Measurements from ENCODE around the gene SGPP2. TPM values are rescaled to one million over a fixed set of nuclear protein-coding genes. Genes with fewer than 3 reads are reported as not detected.

The SGPP2 gene
- total RNA-seq, 2 experiments from 2014 or later, result 1.7 TPM

DNA sequence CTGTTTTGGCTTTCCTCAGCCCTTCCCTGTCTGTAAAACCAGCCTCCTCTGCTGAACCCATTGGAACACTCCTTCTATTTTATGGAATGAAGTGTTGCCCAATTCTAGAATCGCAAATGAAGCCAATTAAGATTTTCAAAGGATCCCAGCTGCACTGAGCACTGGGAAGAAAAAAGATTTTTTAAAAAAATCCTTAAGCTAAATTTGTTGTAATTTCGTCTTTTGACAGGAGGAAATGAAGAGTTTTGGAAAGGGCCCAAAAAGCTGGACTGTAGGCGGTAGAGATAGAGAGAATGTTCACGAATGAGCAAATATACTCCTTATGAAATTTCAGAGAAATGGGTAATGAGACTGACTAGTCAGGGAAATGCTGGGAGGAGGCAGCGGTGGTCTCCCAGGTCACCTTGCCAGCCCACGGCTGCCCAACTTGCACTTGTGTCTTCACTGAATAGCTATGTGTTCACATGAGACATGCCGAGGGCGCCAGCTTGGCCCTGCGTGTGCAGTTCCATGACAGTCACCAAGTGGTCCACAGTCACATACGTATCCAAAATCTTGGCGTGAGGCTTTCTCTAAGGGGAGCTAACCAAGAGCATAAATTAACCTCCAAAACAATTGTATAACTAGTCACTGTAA lies 69.9 kb downstream of the SGPP2 start:
- ATAC-seq (ENCODE audit: poor library complexity), result no peak
- Histone ChIP-seq H3K27ac (ENCODE audit: low read depth in 1 of 2, low read length in 2 of 2) (no peak overlapping the region), H3K4me3 (ENCODE audit: low read length) (no peak overlapping the region), H3K9me3 (ENCODE audit: control insufficient read depth in 1 of 2, insufficient read depth in 1 of 2, low read length in 2 of 2) (peaks cover 0 to 5% of the 10 kb centered on the region in 2 experiments), H3K36me3 (ENCODE audit: insufficient read depth, low read length) (no peaks in the 10 kb centered on the region), H3K27me3 (ENCODE audit: control insufficient read depth in 1 of 2, insufficient read depth in 2 of 2, low read length in 2 of 2) (no peaks in the 10 kb centered on the region), H3K4me1 (ENCODE audit: insufficient read depth, low read length) (no peaks in the 10 kb centered on the region)
- Mint-ChIP-seq H3K9me3 (no peaks in the 10 kb centered on the region), H3K36me3 (ENCODE audit: low read depth) (no peaks in the 10 kb centered on the region), H3K27me3 (no peaks in the 10 kb centered on the region), H3K4me1 (ENCODE audit: low read depth) (no peaks in the 10 kb centered on the region), H3K27ac (no peak overlapping the region), H3K4me3 (no peak overlapping the region)
- POLR2A ChIA-PET, result no interaction called here
- TF ChIP-seq, protein P1, sequence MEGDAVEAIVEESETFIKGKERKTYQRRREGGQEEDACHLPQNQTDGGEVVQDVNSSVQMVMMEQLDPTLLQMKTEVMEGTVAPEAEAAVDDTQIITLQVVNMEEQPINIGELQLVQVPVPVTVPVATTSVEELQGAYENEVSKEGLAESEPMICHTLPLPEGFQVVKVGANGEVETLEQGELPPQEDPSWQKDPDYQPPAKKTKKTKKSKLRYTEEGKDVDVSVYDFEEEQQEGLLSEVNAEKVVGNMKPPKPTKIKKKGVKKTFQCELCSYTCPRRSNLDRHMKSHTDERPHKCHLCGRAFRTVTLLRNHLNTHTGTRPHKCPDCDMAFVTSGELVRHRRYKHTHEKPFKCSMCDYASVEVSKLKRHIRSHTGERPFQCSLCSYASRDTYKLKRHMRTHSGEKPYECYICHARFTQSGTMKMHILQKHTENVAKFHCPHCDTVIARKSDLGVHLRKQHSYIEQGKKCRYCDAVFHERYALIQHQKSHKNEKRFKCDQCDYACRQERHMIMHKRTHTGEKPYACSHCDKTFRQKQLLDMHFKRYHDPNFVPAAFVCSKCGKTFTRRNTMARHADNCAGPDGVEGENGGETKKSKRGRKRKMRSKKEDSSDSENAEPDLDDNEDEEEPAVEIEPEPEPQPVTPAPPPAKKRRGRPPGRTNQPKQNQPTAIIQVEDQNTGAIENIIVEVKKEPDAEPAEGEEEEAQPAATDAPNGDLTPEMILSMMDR (IDR thresholded peaks at IDR 0.05), result no peak
- CTCF ChIA-PET, result interaction anchor here (1.4 kb wide), 1 partner anchor 11 kb away, joined by 3 read pairs; no protein-coding TSS in a partner anchor
- intact Hi-C loops (cut with DNase I, micrococcal nuclease), result no loop called here
- DNase-seq, result no peak

DNA sequence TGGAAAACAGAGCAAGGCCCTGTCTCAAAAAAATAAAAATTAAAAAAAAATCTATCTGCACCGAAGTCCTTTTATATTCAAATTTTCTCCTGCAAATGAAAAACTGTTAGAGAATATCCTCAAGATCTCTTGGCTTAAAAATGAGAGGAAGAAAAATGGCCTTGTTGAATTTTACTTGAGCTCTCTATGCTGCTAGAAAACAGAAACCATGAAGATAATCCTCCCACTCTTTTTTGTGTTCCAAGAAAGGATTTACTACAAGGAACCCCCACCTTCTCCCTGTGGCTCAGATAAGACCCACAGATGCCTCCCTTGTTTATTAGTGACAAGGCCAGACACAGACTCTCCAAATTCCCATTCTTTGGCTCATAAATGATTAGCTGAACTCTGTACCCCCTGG lies 71.0 kb downstream of the SGPP2 start:
- Histone ChIP-seq H3K9me3 (ENCODE audit: control insufficient read depth in 1 of 2, insufficient read depth in 1 of 2, low read length in 2 of 2) (peaks cover 0 to 5% of the 10 kb centered on the region in 2 experiments), H3K27ac (ENCODE audit: low read depth in 1 of 2, low read length in 2 of 2) (no peak overlapping the region), H3K36me3 (ENCODE audit: insufficient read depth, low read length) (no peaks in the 10 kb centered on the region), H3K27me3 (ENCODE audit: control insufficient read depth in 1 of 2, insufficient read depth in 2 of 2, low read length in 2 of 2) (no peaks in the 10 kb centered on the region), H3K4me1 (ENCODE audit: insufficient read depth, low read length) (no peaks in the 10 kb centered on the region), H3K4me3 (ENCODE audit: low read length) (no peak overlapping the region)
- Mint-ChIP-seq H3K36me3 (ENCODE audit: low read depth) (no peaks in the 10 kb centered on the region), H3K27me3 (no peaks in the 10 kb centered on the region), H3K9me3 (no peaks in the 10 kb centered on the region), H3K4me3 (no peak overlapping the region), H3K4me1 (ENCODE audit: low read depth) (no peaks in the 10 kb centered on the region), H3K27ac (no peak overlapping the region)
- ChIA-PET POLR2A (no interaction called here), CTCF (interaction anchor here (1.4 kb wide), 1 partner anchor 12 kb away, joined by 3 read pairs; no protein-coding TSS in a partner anchor)
- no peak for ATAC-seq (ENCODE audit: poor library complexity)
- DNase-seq, result no peak
- TF ChIP-seq, protein P1 (IDR thresholded peaks at IDR 0.05), result no peak
- intact Hi-C loops (cut with DNase I, micrococcal nuclease), result no loop called here

DNA sequence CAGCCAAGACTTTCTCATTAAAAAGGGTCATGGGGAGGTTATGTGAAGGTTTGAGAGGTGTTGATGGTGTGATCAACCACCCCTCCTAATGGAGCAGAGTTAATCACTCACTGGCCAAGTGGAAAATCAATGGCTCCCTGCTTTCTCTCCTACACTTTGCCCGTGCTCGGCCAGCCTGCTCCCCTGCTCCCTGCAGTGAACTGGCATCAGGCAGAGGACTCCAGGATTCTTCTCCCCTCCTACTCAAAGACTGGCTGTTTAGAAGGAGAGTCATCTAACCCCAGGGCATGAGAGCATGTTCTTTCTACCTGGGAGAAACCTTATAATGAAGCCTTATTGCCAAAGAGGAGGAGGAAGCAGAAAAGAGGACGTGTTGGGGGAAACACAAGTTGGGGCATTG lies 74.9 kb downstream of the SGPP2 start:
- Mint-ChIP-seq H3K9me3 (peaks cover 2% of the 10 kb centered on the region), H3K27me3 (no peaks in the 10 kb centered on the region), H3K4me3 (no peak overlapping the region), H3K4me1 (ENCODE audit: low read depth) (no peaks in the 10 kb centered on the region), H3K27ac (no peak overlapping the region), H3K36me3 (ENCODE audit: low read depth) (no peaks in the 10 kb centered on the region)
- no peaks in the 10 kb centered on the region for H3K4me1 ChIP-seq (ENCODE audit: insufficient read depth, low read length)
- no peak for ATAC-seq (ENCODE audit: poor library complexity)
- no peaks in the 10 kb centered on the region for H3K27me3 ChIP-seq (ENCODE audit: control insufficient read depth in 1 of 2, insufficient read depth in 2 of 2, low read length in 2 of 2)
- no peak overlapping the region for H3K4me3 ChIP-seq (ENCODE audit: low read length)
- ChIA-PET CTCF (no interaction called here), POLR2A (no interaction called here)
- H3K36me3 ChIP-seq (ENCODE audit: insufficient read depth, low read length), result no peaks in the 10 kb centered on the region
- no peak overlapping the region for H3K27ac ChIP-seq (ENCODE audit: low read depth in 1 of 2, low read length in 2 of 2)
- TF ChIP-seq, protein P1 (IDR thresholded peaks at IDR 0.05), result no peak
- DNase-seq, result no peak
- no peaks in the 10 kb centered on the region for H3K9me3 ChIP-seq (ENCODE audit: control insufficient read depth in 1 of 2, insufficient read depth in 1 of 2, low read length in 2 of 2)
- intact Hi-C loops (cut with DNase I, micrococcal nuclease), result no loop called here
